GM21515 (cell line): ENCODE results near the gene MET.

ENCODE experiments used
- ATAC-seq: cut with Tn5 transposase; IDR thresholded peaks from one replicate; pipeline ENCODE4 v1.9.1; 2021; ENCODE audit not compliant: unreplicated experiment

The MET gene

DNA sequence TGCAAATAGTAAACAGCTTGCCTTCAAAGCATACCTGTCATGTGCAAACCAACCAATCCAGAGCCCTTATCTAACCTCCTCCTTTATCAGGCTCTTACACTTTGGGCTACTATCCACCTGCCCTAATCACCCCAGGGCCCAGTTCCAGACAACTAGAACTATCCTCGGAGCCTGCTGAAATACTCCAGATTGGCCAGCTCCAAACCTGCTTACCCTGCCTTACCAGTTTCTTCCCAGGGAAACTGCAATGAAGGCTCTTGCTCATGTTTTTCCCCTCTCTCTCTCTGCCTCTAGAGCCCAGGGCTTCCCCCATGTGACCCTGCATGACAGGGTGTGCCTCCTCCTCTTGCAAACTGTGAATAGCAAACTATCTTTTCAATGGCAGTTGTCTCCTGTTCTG lies 109.0 kb downstream of the MET start:
- no peak for ATAC-seq

- no peak for ATAC-seq
These were observed 109.6 kb downstream of the MET start for GRCh38 chr7:116781584-116781983.

- no peak for ATAC-seq
These were observed 110.2 kb downstream of the MET start for GRCh38 chr7:116782177-116782711.

DNA sequence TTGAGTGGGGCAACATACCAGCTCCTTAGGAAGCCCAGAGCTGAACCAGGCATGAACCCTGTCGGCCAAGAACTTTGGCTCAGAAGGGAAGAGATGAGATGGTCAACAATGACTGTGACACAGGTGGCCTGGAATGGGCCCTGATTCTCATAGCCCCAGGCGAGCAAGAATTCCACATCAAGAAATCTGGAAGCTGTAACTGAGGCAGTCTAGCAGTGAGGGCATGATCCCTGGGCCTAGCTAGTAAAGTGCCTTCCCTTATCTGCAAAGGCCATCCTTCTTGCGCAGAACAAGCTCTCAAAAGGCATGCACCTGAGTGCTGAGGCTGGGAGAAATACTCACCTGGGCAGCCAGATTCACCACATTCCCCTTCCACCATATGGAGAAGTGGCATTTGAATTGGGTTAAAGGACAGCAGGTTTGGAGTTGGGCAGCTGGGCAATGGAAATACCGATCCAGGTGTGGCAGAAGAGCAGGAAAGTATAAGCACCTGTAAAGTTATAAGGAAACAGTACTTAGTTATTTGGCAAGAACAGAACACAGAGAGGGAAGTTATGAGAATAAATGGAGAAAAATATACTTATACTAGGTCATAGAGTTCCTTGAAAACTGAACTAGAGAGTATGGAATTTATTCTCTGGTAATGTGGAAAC lies 111.8 kb downstream of the MET start:
- no peak for ATAC-seq

DNA sequence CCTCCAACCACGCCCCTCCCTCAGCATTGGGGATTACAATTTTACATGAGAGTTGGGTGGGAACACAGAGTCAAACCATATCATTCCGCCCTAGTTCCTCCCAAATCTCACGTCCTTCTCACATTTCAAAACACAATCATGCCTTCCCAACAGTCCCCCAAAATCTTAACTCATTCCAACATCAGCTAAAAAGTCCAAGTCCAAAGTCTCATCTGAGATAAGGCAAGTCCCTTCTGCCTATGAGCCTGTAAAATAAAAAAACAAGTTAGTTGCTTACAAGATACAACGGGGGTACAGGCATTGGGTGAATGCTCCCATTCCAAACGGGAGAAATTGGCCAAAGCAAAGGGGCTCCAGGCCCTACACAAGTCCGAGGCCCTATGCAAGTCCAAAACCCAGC lies 112.7 kb downstream of the MET start:
- no peak for ATAC-seq

- ATAC-seq: no peak
These were observed 113.8 kb downstream of the MET start for GRCh38 chr7:116785843-116786242.

- ATAC-seq: peak; percentile 99
These were observed 114.9 kb downstream of the MET start for GRCh38 chr7:116786791-116787443.

GRCh38 chr7:116787881-116788280 lies 115.9 kb downstream of the MET start:
- no peak for ATAC-seq

DNA sequence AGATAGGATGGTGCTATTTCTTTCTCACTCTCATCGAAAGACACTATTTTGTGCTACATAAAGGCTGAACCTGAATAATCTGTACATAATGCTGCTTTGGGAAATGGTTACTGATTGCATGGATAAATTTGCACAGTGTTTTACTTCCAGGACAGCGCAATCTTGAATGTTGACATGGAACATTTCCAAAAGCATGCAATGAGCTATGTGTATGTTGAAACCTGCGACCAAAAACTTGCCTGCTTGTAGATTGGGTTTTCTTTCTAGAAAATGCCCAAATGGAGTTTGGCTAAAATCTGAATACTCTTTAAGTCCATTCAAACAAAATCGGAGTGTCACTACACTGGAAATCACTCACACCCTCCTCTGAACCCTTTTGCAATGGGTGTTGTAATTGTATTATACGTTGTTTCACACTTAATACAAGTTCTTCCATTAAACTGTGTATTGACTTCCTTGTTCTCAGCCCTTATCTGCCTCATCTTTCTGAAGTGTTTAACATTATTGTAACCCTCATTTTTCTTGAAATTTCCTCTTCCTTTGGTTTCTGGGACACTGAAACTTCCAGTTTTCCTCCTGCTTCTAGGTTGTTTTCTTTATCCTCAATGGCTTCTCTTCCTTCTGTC lies 116.7 kb downstream of the MET start:
- no peak for ATAC-seq

DNA sequence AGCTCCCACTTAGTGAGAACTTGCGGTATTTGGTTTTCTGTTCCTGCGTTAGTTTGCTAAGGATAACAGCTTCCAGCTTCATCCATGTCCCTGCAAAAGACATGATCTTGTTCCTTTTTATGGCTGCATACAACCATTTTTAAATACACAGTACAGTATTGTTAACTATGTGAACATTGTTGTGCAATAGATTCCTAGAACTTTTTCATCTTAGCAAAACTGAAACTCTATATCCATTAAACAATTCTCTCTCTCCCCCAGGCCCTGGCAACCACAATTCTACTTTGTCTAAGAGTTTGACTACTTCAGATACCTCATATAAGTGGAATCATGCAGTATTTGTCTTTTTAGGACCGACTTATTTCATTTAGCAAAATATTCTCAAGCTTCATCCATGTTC lies 118.0 kb downstream of the MET start:
- no peak for ATAC-seq

GRCh38 chr7:116792813-116793212 lies 120.8 kb downstream of the MET start:
- no peak for ATAC-seq

GRCh38 chr7:116793795-116794340 lies 121.9 kb downstream of the MET start:
- ATAC-seq: no peak

DNA sequence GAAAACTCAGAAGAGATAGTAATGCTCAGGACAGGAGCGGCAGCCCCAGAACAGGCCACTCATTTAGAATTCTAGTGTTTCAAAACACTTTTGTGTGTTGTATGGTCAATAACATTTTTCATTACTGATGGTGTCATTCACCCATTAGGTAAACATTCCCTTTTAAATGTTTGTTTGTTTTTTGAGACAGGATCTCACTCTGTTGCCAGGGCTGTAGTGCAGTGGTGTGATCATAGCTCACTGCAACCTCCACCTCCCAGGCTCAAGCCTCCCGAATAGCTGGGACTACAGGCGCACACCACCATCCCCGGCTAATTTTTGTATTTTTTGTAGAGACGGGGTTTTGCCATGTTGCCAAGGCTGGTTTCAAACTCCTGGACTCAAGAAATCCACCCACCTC lies 124.5 kb downstream of the MET start:
- ATAC-seq: no peak

- no peak for ATAC-seq
These were observed 125.6 kb downstream of the MET start for GRCh38 chr7:116797612-116798011.

DNA sequence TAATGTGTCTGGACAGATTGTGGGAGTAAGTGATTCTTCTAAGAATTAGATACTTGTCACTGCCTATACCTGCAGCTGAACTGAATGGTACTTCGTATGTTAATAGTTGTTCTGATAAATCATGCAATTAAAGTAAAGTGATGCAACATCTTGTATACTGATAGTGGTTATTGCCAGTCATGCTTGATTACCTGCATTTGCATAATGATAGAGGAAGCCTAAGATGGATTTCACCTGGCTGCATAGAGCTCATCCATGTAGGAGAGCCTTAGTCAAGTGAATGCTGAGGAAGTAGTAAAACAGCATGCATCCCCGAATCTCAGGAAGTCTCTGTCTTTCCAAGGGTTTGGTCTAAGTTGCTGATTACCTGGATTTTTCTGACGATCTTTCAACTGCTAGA lies 126.2 kb downstream of the MET start:
- no peak for ATAC-seq

DNA sequence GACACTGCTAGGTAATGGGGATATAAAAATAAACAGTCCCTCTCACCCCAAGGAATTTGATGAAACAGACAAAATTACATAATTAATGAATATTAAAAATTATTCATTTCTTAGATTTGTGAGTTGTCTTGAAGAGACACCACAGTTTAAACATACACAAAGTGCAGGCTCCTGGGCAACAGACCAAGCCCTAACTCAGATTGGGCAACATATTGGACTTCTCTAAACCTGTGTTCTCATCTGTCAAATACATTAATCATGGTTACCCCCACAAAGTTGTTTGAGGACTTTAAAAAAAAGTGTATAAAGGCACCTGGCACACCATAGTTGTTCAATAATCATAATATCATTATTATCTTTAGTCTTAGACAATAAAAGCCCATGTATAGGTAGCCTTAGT lies 127.9 kb downstream of the MET start:
- ATAC-seq: no peak

- no peak for ATAC-seq
These were observed 128.6 kb downstream of the MET start for GRCh38 chr7:116800594-116800993.

DNA sequence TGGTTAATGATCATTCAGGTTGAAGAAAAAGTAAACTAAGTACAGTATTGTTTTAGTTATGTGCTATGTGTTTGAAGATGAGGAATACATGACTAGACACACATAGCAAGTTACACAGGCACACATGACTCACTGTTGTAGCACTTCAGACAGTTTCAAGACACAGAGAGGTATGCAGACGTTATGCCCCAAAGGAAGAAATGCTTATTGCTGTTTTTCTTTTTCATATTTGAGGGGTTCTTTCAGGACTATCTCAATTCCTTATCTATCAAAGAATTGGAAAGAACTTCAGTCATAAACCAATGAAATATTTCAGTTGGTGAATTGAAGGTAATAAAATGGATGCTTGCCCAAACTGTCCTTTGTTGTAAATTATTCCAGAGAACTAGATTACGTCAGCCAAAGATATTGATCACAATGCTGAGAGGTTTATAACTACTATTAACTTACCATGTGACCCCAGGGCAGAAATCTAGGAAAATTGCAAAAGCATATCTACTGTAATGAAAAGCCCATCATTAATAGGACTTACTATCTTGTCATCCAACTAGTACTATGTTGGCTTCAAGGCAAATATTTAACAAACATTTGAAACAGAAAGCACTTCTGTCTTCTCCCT lies 129.2 kb downstream of the MET start:
- no peak for ATAC-seq

GRCh38 chr7:116802144-116802745 lies 130.2 kb downstream of the MET start:
- no peak for ATAC-seq

- ATAC-seq: peak; percentile 73
These were observed 130.8 kb downstream of the MET start for GRCh38 chr7:116802746-116803152.

GRCh38 chr7:116804471-116804870 lies 132.5 kb downstream of the MET start:
- ATAC-seq: no peak
